Type B pancreatic cell (in vitro differentiated cells): Measurements from ENCODE around the gene ATP13A2. TPM values are rescaled to one million over a fixed set of nuclear protein-coding genes. Genes with fewer than 3 reads are reported as not detected.

Source experiments
- DNase-seq: peaks from one replicate; pipeline ENCODE4 v3.0.0; 2021; ENCODE audit warnings: mixed read lengths; ENCODE audit not compliant: unreplicated experiment; ENCODE audit errors: extremely low spot score
- H3K27ac Mint-ChIP-seq: 2 replicates; pipeline ENCODE4 v1.8.0; 2021; ENCODE audit warnings: mild to moderate bottlenecking, mixed read lengths
- H3K27me3 Mint-ChIP-seq: 2 replicates; pipeline ENCODE4 v1.8.0; 2021; ENCODE audit warnings: mixed read lengths
- H3K36me3 Mint-ChIP-seq: 2 replicates; pipeline ENCODE4 v1.8.0; 2021; ENCODE audit warnings: mixed read lengths
- H3K4me1 Mint-ChIP-seq: one replicate; pipeline ENCODE4 v1.8.0; 2021; ENCODE audit warnings: mixed read lengths; ENCODE audit not compliant: unreplicated experiment
- H3K4me3 Mint-ChIP-seq: 2 replicates; pipeline ENCODE4 v1.8.0; 2021; ENCODE audit warnings: mild to moderate bottlenecking, mixed read lengths
- H3K9me3 Mint-ChIP-seq: 2 replicates; pipeline ENCODE4 v1.8.0; 2021; ENCODE audit warnings: mixed read lengths
- CTCF ChIP-seq: fragments of 200-600 bp; sonication (generic); conservative IDR thresholded peaks from 2 replicates; pipeline ENCODE4 v1.5.0; 2021; ENCODE audit warnings: antibody characterized with exemption, mild to moderate bottlenecking
- total RNA-seq: library from RNA; stranded (reverse); gene quantifications from 2 replicates; pipeline ENCODE4 v1.2.1, GENCODE V29; 2021; ENCODE audit warnings: low replicate concordance

The ATP13A2 gene
- total RNA-seq, 1 donor from 2014 or later = 66.4 TPM

DNA sequence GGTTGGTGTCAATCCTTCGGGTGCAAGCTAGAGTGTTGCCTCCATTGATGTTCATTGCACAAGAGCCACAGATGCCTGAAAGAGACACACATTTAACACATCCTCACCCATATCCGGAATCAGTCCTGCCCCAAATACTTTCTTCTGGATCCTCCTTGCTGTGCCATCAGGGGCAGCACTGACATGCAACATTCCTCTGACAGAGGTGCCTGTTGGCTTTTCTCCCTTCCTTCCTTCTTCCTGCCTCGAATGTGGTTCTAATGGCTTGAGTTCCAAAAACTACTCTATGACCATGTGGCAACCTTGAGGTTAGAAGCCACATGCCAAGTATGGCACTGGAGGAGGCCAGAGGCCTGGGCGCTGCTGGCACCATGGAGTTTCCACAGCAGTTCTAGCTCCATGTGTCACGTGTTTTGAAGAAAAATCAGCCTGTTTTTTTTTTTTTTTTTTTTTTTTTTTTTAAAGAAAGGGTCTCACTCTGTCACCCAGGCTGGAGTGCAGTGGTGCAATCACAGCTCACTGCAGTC is 17.0 kb upstream of the ATP13A2 start:
- no peaks in the 10 kb centered on the region for H3K27me3 Mint-ChIP-seq
- H3K9me3 Mint-ChIP-seq = no peaks in the 10 kb centered on the region
- H3K4me3 Mint-ChIP-seq = no peak overlapping the region
- no peak for DNase-seq
- H3K36me3 Mint-ChIP-seq = peaks cover 17% of the 10 kb centered on the region
- H3K4me1 Mint-ChIP-seq = no peaks in the 10 kb centered on the region
- H3K27ac Mint-ChIP-seq = no peak overlapping the region
- TF ChIP-seq CTCF = no peak

GRCh38 chr1:17027900-17028299 is 16.2 kb upstream of the ATP13A2 start:
- H3K36me3 Mint-ChIP-seq = peaks cover 17% of the 10 kb centered on the region
- no peak for TF ChIP-seq CTCF
- no peak overlapping the region for H3K27ac Mint-ChIP-seq
- DNase-seq = no peak
- peaks cover 4% of the 10 kb centered on the region for H3K4me1 Mint-ChIP-seq
- no peaks in the 10 kb centered on the region for H3K9me3 Mint-ChIP-seq
- no peaks in the 10 kb centered on the region for H3K27me3 Mint-ChIP-seq
- H3K4me3 Mint-ChIP-seq = no peak overlapping the region

DNA sequence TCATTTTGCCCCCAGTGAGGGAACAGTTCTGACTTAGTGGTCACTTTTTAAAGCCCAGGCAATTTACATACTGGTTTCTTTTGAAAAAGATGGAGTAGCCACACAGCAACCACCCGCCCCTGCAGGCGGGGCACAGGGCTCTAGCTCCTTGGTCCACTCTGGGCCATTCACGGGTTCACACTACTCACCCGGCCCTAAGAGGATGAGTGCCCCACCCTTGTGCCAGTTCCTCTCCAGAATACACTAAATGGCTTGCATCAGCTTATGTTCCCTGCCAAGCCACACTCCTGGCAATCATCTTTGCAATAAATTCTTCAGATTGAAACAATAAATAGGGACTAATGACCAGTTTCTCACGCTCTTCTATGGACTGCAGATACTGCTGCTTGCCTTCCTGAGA is 15.7 kb upstream of the ATP13A2 start:
- no peaks in the 10 kb centered on the region for H3K9me3 Mint-ChIP-seq
- TF ChIP-seq CTCF = no peak
- no peak overlapping the region for H3K4me3 Mint-ChIP-seq

GRCh38 chr1:17024721-17025120 is 13.0 kb upstream of the ATP13A2 start:
- Mint-ChIP-seq H3K9me3 (no peaks in the 10 kb centered on the region), H3K27me3 (no peaks in the 10 kb centered on the region), H3K27ac (no peak overlapping the region), H3K4me1 (peaks cover 4% of the 10 kb centered on the region), H3K36me3 (peaks cover 17% of the 10 kb centered on the region), H3K4me3 (no peak overlapping the region)
- DNase-seq = no peak
- no peak for TF ChIP-seq CTCF

More for the DNA sequence above, 15.7 kb upstream of the ATP13A2 start:
- Mint-ChIP-seq H3K27ac (no peak overlapping the region), H3K36me3 (peaks cover 17% of the 10 kb centered on the region), H3K4me1 (peaks cover 4% of the 10 kb centered on the region), H3K27me3 (no peaks in the 10 kb centered on the region)
- DNase-seq = no peak

DNA sequence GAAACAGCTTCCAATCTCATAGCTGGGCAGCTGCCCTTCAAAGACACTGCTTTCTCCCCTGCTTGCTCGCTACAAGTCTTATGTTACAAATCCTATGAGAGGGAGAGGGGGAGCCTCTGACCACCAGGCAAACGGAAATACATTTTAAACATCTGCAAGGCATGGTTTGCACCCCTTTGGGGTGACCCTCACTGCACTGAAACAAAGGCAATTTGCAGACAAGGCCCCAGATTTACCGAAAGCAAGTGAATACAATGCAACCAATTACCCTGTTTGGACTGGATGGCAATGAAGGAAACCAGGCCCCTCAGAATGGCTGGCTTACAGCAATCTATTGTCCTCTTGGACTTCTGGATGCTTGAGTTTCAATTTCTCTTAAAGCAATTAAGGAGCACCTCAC is 11.8 kb upstream of the ATP13A2 start:
- Mint-ChIP-seq H3K4me1 (peaks cover 4% of the 10 kb centered on the region), H3K27ac (peak overlapping the region; percentile 2), H3K9me3 (no peaks in the 10 kb centered on the region), H3K27me3 (no peaks in the 10 kb centered on the region), H3K36me3 (peaks cover 25% of the 10 kb centered on the region), H3K4me3 (no peak overlapping the region)
- no peak for DNase-seq
- peak; percentile 32 for TF ChIP-seq CTCF

GRCh38 chr1:17023102-17023501 is 11.4 kb upstream of the ATP13A2 start:
- DNase-seq = no peak
- Mint-ChIP-seq H3K4me3 (no peak overlapping the region), H3K36me3 (peaks cover 21% of the 10 kb centered on the region), H3K27me3 (no peaks in the 10 kb centered on the region), H3K4me1 (peaks cover 4% of the 10 kb centered on the region), H3K9me3 (no peaks in the 10 kb centered on the region), H3K27ac (no peak overlapping the region)
- no peak for TF ChIP-seq CTCF
